Prostate gland (tissue), 2 donors: Measurements from ENCODE around the gene RARA. TPM values are rescaled to one million over a fixed set of nuclear protein-coding genes. Genes with fewer than 3 reads are reported as not detected.
"Not testable (repeated sequence)": the region's sequence is repeated elsewhere in the genome, so short reads cannot be mapped to it uniquely, and the experiment has no call there.

Experiments
- DNase-seq: peaks from one replicate; pipeline ENCODE4 v3.0.0-alpha.2; 2019; ENCODE audit warnings: low spot score
- H3K27ac ChIP-seq, 2 donors: fragments of 200-600 bp; sonication (generic); 2 replicates each; pipeline ENCODE4 v1.5.1; 2017 to 2019
- H3K27me3 ChIP-seq: fragments of 200-600 bp; sonication (generic); replicated peaks from 2 replicates; pipeline ENCODE4 v1.5.1; 2019; ENCODE audit not compliant: insufficient read depth
- H3K36me3 ChIP-seq, 2 donors: fragments of 200-600 bp; sonication (generic); 1 replicate in 1 of 2; 2 replicates in 1 of 2; pipeline versions ENCODE4 v1.5.1 to v1.8.1; 2017 to 2019
- H3K4me1 ChIP-seq: fragments of 200-600 bp; sonication (generic); replicated peaks from 2 replicates; pipeline ENCODE4 v1.5.1; 2019
- H3K4me3 ChIP-seq, 2 donors: fragments of 200-600 bp; sonication (generic); 2 replicates each; pipeline ENCODE4 v1.5.1; 2017 to 2019
- H3K9me3 ChIP-seq: fragments of 200-600 bp; sonication (generic); 2 replicates; pipeline ENCODE4 v1.5.1; 2017
- POLR2A ChIP-seq: fragments of 450-650 bp; IDR thresholded peaks from one replicate; pipeline ENCODE4 v1.6.1; 2016; ENCODE audit warnings: antibody characterized with exemption, mild to moderate bottlenecking
- POLR2AphosphoS5 ChIP-seq: sonication (generic); formaldehyde crosslinking; IDR thresholded peaks from one replicate; pipeline ENCODE4 v1.6.1; 2017; ENCODE audit warnings: antibody characterized with exemption
- WGBS: methylation state at CpG from one replicate; pipeline ENCODE4 v1.1.5; 2018; 5-methylcytosine and 5-hydroxymethylcytosine counted together
- intact Hi-C: fragments of 100-400 bp; cut with DNase I; formaldehyde crosslinking; loops from one replicate; pipeline ENCODE4 v1.14.2; 2022
- total RNA-seq, 2 donors: library from RNA; depleted of rRNA; stranded (reverse); fragments of >200 nt; gene quantifications; one replicate each; pipeline ENCODE4 v1.1.0, GENCODE V29; 2016
- TF ChIP-seq, protein P1 (sequence below), 4 experiments: fragments of 200-600 bp in 2 of 4; fragments of 450-650 bp in 2 of 4; sonication (generic) in 2 of 4; IDR thresholded peaks; 1 replicate in 3 of 4; 2 replicates in 1 of 4; pipeline ENCODE4 v1.5.1; 2016 to 2019; ENCODE audit warnings: antibody characterized with exemption in 4 of 4, mild to moderate bottlenecking in 2 of 4, moderate library complexity in 2 of 4

RARA gene
- total RNA-seq, 2 donors from 2014 or later = 24.4 to 70.6 TPM

DNA sequence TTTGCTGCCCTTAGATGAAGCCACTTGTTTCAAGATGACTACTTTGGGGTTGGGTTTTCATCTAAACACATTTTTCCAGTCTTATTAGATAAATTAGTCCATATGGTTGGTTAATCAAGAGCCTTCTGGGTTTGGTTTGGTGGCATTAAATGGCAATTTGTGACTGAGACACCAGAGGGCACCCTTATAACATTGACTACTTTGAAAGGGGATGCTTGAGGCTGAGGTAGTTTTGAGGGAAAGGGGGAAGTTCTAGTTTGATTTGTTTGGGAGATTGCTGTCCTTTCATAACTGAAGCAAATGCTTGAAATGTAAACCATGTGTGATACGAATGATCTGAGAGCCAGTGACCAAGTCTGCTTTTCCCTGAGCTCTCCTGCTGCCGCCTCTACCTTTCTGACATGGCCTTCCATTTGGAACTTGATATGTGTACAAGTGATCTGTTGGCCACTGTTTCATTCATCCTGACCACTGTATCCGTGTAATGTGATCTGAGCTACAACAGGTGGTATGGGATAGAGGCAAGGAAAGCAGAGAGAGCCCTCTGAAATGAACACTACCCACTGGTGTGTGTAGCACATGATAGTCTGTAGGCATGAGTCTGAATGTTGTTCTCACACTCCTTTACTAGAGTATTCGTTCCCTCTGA, 5.8 kb upstream of the RARA start:
- H3K9me3 ChIP-seq = no peaks in the 10 kb centered on the region
- intact Hi-C loops = loop anchor here (1.0 kb wide), 1 partner anchor 52 kb away; no protein-coding TSS in a partner anchor
- no peak overlapping the region for H3K27ac ChIP-seq
- DNase-seq = no peak
- no peak overlapping the region for H3K4me3 ChIP-seq
- H3K36me3 ChIP-seq = no peaks in the 10 kb centered on the region
- WGBS = 34% methylated on average over 4 of the region's 4 CpGs
- peaks cover 18% of the 10 kb centered on the region for H3K4me1 ChIP-seq
- TF ChIP-seq POLR2AphosphoS5 (peak; percentile 37), POLR2A (no peak)
- TF ChIP-seq, protein P1, sequence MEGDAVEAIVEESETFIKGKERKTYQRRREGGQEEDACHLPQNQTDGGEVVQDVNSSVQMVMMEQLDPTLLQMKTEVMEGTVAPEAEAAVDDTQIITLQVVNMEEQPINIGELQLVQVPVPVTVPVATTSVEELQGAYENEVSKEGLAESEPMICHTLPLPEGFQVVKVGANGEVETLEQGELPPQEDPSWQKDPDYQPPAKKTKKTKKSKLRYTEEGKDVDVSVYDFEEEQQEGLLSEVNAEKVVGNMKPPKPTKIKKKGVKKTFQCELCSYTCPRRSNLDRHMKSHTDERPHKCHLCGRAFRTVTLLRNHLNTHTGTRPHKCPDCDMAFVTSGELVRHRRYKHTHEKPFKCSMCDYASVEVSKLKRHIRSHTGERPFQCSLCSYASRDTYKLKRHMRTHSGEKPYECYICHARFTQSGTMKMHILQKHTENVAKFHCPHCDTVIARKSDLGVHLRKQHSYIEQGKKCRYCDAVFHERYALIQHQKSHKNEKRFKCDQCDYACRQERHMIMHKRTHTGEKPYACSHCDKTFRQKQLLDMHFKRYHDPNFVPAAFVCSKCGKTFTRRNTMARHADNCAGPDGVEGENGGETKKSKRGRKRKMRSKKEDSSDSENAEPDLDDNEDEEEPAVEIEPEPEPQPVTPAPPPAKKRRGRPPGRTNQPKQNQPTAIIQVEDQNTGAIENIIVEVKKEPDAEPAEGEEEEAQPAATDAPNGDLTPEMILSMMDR (IDR thresholded peaks at IDR 0.05) = peak; percentile 61 to 91 (median 83)
- H3K27me3 ChIP-seq = no peaks in the 10 kb centered on the region

DNA sequence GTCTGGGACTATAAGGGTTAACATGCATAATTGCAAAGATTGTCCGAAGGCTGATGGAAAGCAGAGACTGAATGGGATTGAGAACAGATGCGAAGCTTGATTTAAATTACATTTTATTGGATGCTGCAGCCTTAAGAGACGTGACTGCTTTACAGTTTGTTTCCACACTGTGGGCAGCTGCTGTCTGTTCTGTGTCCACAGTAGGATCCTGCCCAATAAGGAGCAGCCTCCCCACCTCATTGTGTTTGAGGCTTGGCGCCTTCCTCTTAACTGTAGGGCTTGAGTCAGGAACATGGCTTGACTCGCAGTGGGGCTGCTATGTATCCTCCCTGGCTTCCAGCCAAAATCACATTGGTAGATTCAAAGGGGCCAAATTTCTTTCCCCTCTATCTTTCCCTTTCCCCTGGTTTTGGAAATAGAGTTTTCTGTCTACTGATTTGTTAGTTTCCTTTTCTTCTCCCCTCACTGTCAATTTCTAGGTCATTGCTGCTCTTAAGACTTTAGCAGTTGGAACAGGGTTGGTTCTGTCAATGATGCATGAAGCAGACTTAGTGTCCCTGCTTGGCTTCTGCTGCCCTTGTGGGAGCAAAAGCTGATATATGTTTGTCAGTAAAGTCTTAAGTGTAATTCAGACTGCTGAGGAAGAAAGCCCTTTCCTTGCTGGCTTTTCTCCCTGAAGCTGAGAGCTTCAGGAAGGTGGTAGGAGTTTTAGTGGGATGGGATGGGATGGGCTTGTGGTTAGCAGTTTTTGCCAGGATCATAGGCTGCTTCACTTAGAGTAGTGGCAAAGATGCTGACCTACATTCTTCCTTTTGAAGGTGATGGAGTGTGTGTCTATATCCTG, 5.0 kb upstream of the RARA start:
- Histone ChIP-seq H3K4me3 (no peak overlapping the region), H3K4me1 (peaks cover 18% of the 10 kb centered on the region), H3K36me3 (no peaks in the 10 kb centered on the region), H3K27me3 (no peaks in the 10 kb centered on the region), H3K9me3 (no peaks in the 10 kb centered on the region), H3K27ac (no peak overlapping the region)
- DNase-seq = no peak
- TF ChIP-seq POLR2AphosphoS5 = no peak
- TF ChIP-seq, protein P1 (IDR thresholded peaks at IDR 0.05) = no peak
- no peak for TF ChIP-seq POLR2A
- intact Hi-C loops = loop anchor here (1.0 kb wide), 1 partner anchor 51 kb away; no protein-coding TSS in a partner anchor
- 32% methylated on average over 5 of the region's 5 CpGs for WGBS

DNA sequence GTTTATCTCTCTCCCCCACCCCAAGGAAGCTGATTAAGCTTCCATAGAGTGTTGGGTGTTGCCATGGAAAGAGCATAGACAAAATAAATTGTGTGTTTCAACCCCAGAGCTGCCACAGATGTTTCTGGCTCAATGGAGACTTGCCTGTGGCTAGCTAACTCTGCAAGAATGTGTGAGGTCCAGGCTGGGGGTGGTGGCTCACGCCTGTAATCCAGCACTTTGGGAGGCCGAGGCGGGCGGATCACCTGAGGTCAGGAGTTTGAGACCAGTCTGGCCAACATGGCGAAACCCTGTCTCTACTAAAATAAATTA, 4.5 kb upstream of the RARA start:
- H3K27me3 ChIP-seq, H3K4me3 ChIP-seq, H3K9me3 ChIP-seq, H3K36me3 ChIP-seq, DNase-seq, H3K27ac ChIP-seq, intact Hi-C loops: not testable (repeated sequence)
- 85% methylated on average over 5 of the region's 5 CpGs for WGBS
- H3K4me1 ChIP-seq = peaks cover 22% of the 10 kb centered on the region

DNA sequence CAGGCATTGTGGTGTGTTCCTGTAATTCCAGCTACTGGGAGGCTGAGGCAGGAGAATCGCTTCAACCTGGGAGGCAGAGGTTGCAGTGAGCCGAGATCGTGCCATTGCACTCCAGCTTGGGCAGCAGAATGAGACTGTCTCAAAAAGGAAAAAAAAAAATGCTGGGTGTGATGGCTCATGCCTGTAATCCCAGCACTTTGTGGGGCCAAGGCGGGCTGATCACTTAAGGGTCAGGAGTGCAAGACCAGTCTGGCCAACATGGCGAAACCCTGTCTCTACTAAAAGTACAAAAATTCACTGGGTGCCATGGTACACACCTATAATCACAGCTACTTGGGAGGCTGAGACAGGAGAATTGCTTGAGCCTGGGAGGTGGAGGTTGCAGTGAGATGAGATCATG, 4.1 kb upstream of the RARA start:
- H3K4me3 ChIP-seq, intact Hi-C loops, H3K36me3 ChIP-seq, H3K9me3 ChIP-seq, H3K27me3 ChIP-seq, H3K27ac ChIP-seq, DNase-seq: not testable (repeated sequence)
- 93% methylated on average over 5 of the region's 5 CpGs for WGBS
- H3K4me1 ChIP-seq = peaks cover 22% of the 10 kb centered on the region

DNA sequence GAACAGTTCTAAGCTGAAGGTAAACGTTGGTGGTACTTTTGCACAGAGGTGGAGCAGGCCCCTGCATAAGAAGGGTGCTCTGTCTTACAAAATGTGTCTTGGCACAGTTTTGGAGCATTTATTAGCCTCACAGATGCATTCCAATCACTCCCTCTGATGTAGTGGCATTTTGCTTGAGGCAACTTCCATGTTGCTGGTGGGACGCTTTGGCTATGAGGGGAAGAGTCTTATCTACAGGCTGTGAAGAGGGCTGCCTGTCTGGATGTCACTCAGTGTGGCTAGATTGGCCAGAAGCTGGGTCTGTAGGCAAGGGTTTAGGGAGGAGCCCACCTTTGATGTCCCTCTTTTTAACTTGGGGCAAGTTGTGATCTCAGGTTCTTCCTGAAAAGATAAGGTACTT, 2.6 kb upstream of the RARA start:
- H3K4me3 ChIP-seq = no peak overlapping the region
- intact Hi-C loops = no loop called here
- no peak for TF ChIP-seq POLR2A
- no peak for TF ChIP-seq POLR2AphosphoS5
- TF ChIP-seq, protein P1 (IDR thresholded peaks at IDR 0.05) = no peak
- peaks cover 28% of the 10 kb centered on the region for H3K4me1 ChIP-seq
- no peaks in the 10 kb centered on the region for H3K27me3 ChIP-seq
- H3K9me3 ChIP-seq = no peaks in the 10 kb centered on the region
- no peaks in the 10 kb centered on the region for H3K36me3 ChIP-seq
- WGBS = 33% methylated on average over 2 of the region's 2 CpGs
- peak overlapping the region; percentile 43 to 58 for H3K27ac ChIP-seq
- DNase-seq = no peak
